Activated naive CD4-positive, alpha-beta T cell treated with anti-CD3 and anti-CD28 coated beads, Interleukin-2, amount 50 U/mL, for 24 hours (primary cell): Measurements from ENCODE around the gene TOMM40.
"Not testable (repeated sequence)": the region's sequence is repeated elsewhere in the genome, so short reads cannot be mapped to it uniquely, and the experiment has no call there.

ENCODE experiments used
- H3K27ac Mint-ChIP-seq: one replicate; pipeline ENCODE4 v1.8.0; 2021; ENCODE audit warnings: mild to moderate bottlenecking, mixed read lengths
- H3K27me3 Mint-ChIP-seq: one replicate; pipeline ENCODE4 v1.8.0; 2021; ENCODE audit warnings: mixed read lengths
- H3K36me3 Mint-ChIP-seq: one replicate; pipeline ENCODE4 v1.8.0; 2021; ENCODE audit warnings: mixed read lengths
- H3K4me1 Mint-ChIP-seq: one replicate; pipeline ENCODE4 v1.8.0; 2021; ENCODE audit warnings: mixed read lengths
- H3K4me3 Mint-ChIP-seq: one replicate; pipeline ENCODE4 v1.8.0; 2021; ENCODE audit warnings: mild to moderate bottlenecking, mixed read lengths
- H3K9me3 Mint-ChIP-seq: one replicate; pipeline ENCODE4 v1.8.0; 2021; ENCODE audit warnings: mixed read lengths

Gene TOMM40

DNA sequence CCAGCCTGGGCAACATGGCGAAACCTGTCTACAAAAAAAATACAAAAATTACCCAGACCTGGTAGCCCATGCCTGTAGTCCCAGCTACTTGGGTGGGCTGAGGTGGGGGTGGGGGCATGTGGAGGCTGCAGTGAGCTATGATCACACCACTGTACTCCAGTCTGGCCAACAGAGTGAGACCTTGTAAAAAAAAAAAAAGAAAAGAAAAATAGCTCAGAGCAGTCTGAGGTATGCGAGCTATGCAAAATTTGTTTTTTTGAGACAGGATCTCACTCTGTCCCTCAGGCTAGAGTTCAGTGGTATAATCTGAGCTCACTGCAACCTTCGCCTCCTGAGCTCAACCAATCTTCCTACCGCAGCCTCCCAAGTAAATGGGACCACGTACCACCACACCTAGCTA lies 7.1 kb upstream of the TOMM40 start:
- H3K4me1 Mint-ChIP-seq: peaks cover under 1% of the 10 kb centered on the region
- no peak overlapping the region for H3K4me3 Mint-ChIP-seq
- H3K9me3 Mint-ChIP-seq: no peaks in the 10 kb centered on the region
- no peak overlapping the region for H3K27ac Mint-ChIP-seq
- H3K36me3 Mint-ChIP-seq: no peaks in the 10 kb centered on the region
- no peaks in the 10 kb centered on the region for H3K27me3 Mint-ChIP-seq

DNA sequence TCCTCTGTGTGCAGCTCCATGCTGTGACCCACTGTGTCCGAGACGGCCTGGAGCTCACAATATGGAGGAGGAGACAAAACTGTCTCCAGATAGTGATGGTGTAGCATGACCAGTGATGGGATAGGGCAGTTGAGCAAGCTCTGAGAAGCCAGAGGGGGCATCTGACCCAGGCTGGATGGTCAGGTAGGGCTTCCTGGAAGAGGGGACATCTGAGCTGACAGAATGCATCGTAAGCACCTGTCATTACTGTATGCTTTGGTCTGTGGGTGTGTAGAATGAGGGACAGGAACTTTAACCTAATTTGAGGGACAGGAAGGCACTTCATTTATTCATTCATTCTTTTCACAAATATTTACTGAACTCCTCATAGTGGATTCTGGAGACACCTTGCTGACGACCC lies 6.5 kb upstream of the TOMM40 start:
- no peaks in the 10 kb centered on the region for H3K36me3 Mint-ChIP-seq
- no peaks in the 10 kb centered on the region for H3K27me3 Mint-ChIP-seq
- H3K27ac Mint-ChIP-seq: no peak overlapping the region
- no peak overlapping the region for H3K4me3 Mint-ChIP-seq
- no peaks in the 10 kb centered on the region for H3K9me3 Mint-ChIP-seq
- peaks cover 5% of the 10 kb centered on the region for H3K4me1 Mint-ChIP-seq

DNA sequence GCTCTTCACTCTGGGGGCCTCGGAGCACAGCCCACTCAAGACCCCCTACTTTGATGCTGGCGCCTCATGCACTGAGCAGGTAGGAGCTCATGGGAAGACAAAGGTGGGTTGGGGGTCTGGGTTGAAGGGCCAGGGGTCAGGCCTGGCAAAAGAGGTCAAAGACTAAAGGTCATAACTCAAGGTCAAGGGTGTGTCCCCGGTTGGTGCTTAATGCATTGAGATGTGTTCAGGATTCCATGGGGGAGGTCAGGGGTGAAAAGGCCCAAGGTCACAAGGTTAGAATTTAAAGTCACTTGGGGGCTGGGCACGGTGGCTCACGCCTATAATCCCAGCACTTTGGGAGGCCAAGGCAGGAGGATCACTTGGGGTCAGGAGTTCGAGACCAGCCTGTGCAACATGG lies 4.9 kb upstream of the TOMM40 start:
- no peaks in the 10 kb centered on the region for H3K36me3 Mint-ChIP-seq
- H3K4me3 Mint-ChIP-seq: no peak overlapping the region
- H3K27ac Mint-ChIP-seq: no peak overlapping the region
- H3K27me3 Mint-ChIP-seq: no peaks in the 10 kb centered on the region
- H3K4me1 Mint-ChIP-seq: peaks cover 10% of the 10 kb centered on the region
- H3K9me3 Mint-ChIP-seq: no peaks in the 10 kb centered on the region

DNA sequence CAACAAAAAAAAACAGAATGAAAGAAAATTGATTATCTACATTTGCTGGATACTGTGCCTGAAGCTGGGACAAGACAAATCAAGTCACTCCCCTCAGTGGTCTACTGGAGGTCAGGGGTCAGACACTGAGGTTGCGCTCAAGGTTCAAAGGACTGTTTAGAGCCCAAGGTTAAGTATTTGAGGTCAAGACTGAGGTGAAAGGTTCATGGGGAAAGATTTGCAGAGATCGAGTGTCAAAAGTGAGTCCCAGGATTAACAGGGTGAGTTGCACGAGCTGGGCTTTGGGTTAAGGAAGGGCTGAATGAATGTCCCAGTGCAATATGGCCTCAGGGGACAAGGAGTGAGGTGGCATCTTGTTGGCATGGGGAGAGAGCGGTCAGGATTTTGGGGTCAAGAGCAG lies 3.4 kb upstream of the TOMM40 start:
- no peaks in the 10 kb centered on the region for H3K27me3 Mint-ChIP-seq
- H3K27ac Mint-ChIP-seq: no peak overlapping the region
- H3K9me3 Mint-ChIP-seq: no peaks in the 10 kb centered on the region
- H3K4me3 Mint-ChIP-seq: no peak overlapping the region
- H3K36me3 Mint-ChIP-seq: peaks cover 8% of the 10 kb centered on the region
- peaks cover 20% of the 10 kb centered on the region for H3K4me1 Mint-ChIP-seq

DNA sequence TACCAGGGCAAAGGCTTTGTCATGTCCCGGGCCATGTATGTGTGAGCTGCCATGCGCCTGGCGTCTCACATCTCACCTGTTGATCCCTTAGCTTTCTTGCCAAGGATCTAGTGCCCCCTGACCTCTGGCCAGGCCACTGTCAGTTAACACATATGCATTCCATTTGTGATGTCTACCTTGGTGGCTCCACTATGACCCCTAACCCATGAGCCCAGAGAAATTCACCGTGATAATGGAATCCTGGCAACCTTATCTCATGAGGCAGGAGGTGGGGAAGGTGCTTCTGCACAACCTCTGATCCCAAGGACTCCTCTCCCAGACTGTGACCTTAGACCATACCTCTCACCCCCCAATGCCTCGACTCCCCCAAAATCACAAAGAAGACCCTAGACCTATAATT lies 2.7 kb upstream of the TOMM40 start:
- H3K9me3 Mint-ChIP-seq, H3K27me3 Mint-ChIP-seq, H3K27ac Mint-ChIP-seq, H3K4me3 Mint-ChIP-seq: not testable (repeated sequence)
- H3K36me3 Mint-ChIP-seq: peaks cover 13% of the 10 kb centered on the region
- peaks cover 27% of the 10 kb centered on the region for H3K4me1 Mint-ChIP-seq

DNA sequence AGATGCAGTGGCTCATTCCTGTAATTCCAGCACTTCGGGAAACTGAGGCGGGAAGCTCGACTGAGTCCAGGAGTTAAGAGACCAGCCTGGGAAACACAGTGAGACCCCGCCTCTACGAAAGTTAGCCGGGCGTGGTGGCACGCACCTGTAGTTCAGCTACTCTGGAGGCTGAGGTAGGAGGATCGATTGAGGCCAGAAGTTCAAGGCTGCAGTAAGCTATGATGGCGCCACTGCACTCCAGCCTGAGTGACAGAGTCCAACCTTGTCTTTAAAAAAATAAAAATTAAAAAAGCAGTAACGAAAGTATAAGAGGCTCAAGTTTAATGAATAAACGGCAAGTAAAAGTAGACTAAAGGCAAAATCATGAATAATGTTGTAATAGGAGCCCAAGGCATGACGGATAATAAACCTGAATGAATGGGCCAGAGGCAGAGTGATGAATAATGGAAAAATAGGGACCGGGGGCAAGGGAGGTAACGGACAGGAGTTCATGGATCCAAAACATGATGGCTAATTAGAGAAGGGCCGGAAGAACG lies 1.2 kb upstream of the TOMM40 start:
- Mint-ChIP-seq H3K36me3 (peaks cover 19% of the 10 kb centered on the region), H3K4me1 (peaks cover 31% of the 10 kb centered on the region), H3K4me3 (peak overlapping the region; percentile 85), H3K27ac (peak overlapping the region; percentile 95), H3K27me3 (no peaks in the 10 kb centered on the region), H3K9me3 (no peaks in the 10 kb centered on the region)

DNA sequence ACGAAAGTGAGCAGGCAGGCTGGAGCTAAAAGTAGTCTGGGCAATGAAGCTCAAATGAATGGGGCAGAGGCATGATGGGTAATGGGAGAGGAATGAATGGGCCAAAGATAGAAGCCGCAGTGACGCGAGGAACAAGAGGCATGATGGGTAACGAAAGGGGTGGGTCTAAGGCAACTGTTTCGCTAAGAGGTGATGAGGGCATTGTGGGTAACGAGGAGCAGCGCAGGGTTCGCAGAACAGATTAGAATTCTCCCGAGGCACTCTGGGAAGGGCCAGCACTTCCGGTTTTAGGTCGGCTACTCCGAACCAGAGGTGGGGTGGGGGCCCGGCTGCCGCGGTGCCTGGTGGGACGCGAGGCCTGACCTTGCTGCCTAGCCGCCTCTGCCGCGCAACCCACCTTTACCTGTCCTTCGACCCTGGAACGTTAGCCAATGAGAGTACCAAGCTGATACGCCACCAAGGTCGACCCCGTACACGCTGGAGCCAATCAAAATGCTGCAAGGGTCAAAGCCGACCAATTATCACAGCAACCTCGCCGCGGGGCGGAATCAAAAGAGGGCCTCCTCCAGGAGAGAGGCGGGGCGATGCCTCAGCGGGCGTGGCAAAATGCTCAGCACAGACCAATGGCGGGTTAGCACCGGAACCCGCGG lies 563 bp upstream of the TOMM40 start:
- Mint-ChIP-seq H3K36me3 (peaks cover 19% of the 10 kb centered on the region), H3K4me1 (peaks cover 33% of the 10 kb centered on the region), H3K27ac (peak overlapping the region; percentile 95), H3K9me3 (no peaks in the 10 kb centered on the region), H3K4me3 (peak overlapping the region; percentile 85), H3K27me3 (no peaks in the 10 kb centered on the region)

DNA sequence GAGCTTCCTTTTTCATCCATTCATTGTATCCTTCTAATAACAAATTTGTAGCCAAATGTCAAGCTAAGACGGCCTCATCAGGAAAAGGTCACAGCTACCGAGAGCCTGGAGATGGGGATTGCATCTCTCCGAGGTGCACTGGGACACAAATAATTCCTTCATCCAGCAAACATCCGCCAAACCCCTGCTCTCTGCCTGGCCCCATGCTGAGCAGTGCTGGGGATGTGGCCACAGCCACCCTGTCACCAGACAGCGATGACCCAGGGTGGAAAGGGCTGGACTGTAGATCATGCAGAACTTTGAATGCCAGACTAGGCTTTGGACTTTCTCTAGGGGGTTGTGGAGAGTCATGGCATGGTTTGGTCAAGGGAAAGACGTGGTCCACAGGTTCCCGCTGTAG lies 1.9 kb downstream of the TOMM40 start:
- Mint-ChIP-seq H3K36me3 (peaks cover 22% of the 10 kb centered on the region), H3K27ac (no peak overlapping the region), H3K27me3 (no peaks in the 10 kb centered on the region), H3K4me3 (peak overlapping the region; percentile 97), H3K9me3 (no peaks in the 10 kb centered on the region), H3K4me1 (peaks cover 38% of the 10 kb centered on the region)

DNA sequence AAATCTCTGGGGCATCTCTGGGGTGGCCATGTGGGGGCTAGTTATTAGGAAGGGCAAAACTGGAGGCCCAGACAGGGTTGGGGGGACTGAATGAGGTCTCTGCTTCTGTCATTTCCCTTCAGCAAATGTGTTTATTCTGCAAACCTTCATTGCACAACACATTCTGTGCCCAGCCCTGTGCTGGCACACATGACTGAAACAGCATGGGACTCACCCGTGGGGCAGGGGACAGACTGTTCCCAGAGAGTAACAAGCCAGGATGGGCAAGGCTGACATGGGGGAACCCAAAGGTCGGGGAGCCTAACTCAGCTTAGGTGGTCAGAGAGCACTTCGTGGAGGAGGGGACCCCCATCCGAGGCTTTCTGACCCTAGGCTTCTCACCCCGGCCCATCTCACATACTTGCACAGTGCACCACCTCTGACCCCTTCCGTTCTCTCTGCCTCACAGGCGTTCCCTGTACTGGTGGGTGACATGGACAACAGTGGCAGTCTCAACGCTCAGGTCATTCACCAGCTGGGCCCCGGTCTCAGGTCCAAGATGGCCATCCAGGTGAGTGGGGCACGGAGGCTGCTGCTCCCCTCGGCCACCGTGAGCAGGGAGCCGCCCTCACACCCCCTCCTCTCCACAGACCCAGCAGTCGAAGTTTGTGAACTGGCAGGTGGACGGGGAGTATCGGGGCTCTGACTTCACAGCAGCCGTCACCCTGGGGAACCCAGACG lies 2.4 kb downstream of the TOMM40 start:
- H3K27me3 Mint-ChIP-seq: no peaks in the 10 kb centered on the region
- peaks cover 38% of the 10 kb centered on the region for H3K4me1 Mint-ChIP-seq
- H3K27ac Mint-ChIP-seq: no peak overlapping the region
- H3K9me3 Mint-ChIP-seq: no peaks in the 10 kb centered on the region
- peak overlapping the region; percentile 97 for H3K4me3 Mint-ChIP-seq
- H3K36me3 Mint-ChIP-seq: peaks cover 22% of the 10 kb centered on the region

DNA sequence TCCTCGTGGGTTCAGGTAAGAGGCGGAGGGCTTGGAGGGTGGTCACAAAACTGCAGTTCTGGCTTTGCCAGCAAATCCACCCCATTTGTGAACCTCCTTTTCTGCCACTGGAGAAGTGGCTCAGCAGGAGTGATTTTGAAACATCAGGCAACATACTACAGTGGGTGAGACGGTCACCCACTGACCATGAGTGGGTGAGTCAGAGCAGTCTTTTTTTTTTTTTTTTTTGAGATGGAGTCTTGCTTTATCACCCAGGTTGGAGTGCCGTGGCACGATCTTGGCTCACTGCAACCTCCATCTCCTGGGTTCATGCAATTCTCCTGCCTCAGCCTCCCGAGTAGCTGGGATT lies 3.0 kb downstream of the TOMM40 start:
- H3K36me3 Mint-ChIP-seq: peaks cover 22% of the 10 kb centered on the region
- H3K27ac Mint-ChIP-seq: no peak overlapping the region
- H3K4me3 Mint-ChIP-seq: no peak overlapping the region
- H3K4me1 Mint-ChIP-seq: peaks cover 36% of the 10 kb centered on the region
- H3K27me3 Mint-ChIP-seq: no peaks in the 10 kb centered on the region
- H3K9me3 Mint-ChIP-seq: no peaks in the 10 kb centered on the region

DNA sequence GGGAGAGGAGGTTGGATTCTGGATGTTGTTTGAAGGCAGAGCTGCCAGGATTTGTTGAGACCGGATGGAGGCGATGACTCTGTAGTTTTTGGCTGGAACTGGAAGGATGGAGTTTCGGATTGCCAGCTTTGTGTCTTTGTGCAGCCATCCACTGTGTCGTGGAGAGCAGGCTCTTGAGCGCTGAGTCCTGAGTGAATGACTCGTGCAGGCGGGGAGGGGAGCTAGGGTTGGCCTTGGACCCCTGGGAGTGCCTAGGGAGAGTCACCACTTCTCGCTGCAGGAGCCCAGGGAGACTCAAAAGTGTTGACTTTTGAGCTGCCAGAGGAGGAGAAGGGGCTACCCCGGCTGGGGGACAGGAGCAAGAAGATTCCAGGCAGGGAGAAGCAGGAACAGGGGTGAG lies 3.9 kb downstream of the TOMM40 start:
- no peaks in the 10 kb centered on the region for H3K27me3 Mint-ChIP-seq
- H3K36me3 Mint-ChIP-seq: peaks cover 22% of the 10 kb centered on the region
- H3K4me1 Mint-ChIP-seq: peaks cover 33% of the 10 kb centered on the region
- H3K9me3 Mint-ChIP-seq: no peaks in the 10 kb centered on the region
- H3K27ac Mint-ChIP-seq: no peak overlapping the region
- H3K4me3 Mint-ChIP-seq: peak overlapping the region; percentile 11

DNA sequence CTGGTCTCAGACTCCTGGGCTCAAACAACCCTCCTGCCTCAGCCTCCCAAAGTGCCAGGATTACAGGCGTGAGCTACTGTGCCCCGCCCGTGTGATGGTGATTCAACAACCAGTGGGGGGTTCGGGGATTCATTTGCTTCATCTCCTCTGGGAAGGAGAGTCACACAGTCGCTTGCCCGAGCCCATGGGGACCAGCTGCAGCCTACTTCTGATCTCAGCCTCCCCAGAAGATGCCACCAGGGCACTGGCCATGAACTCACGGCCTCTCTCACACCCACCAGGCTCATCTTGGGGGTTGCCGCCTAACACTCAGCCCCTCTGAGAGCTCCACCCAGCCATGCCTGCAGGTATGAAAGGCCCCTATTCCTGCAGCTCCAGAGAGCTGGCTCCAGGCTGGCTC lies 6.8 kb downstream of the TOMM40 start:
- Mint-ChIP-seq H3K27ac (no peak overlapping the region), H3K9me3 (no peaks in the 10 kb centered on the region), H3K27me3 (no peaks in the 10 kb centered on the region), H3K36me3 (peaks cover 15% of the 10 kb centered on the region), H3K4me3 (no peak overlapping the region), H3K4me1 (peaks cover 18% of the 10 kb centered on the region)

DNA sequence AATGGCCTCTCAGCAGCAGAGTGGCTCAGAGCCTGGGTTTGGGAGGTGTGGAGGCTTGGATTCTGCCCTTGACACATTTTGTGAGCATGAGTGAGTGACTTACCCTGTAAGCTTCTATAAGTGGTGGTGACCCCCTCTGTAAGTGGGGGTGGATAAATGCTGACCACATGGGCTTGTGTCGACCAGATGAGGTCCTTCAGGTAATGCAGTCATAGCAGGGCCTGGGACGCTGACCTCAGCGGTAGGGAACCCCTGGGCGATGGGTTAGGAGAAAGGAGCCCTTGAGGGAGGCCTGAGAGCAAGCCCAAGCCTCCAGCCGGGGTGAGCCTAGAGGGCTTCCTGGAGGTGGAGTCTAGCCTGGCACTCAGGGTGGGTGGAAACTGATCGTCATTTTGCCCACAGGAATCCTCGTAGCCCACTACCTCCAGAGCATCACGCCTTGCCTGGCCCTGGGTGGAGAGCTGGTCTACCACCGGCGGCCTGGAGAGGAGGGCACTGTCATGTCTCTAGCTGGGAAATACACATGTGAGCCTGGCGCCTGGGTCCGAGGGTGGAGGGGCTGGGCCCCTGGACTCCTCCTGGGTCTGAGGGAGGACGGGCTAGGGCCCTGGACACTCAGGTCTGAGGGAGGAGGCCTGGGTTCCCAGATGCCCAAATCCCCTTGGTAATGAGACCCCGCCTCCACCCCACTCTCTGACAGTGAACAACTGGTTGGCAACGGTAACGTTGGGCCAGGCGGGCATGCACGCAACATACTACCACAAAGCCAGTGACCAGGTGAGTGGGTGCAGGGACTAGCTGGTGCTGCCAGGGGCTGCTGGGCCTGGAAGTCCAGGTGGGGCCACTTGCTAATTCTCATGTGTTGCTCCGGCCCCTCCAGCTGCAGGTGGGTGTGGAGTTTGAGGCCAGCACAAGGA lies 9.5 kb downstream of the TOMM40 start:
- H3K9me3 Mint-ChIP-seq: no peaks in the 10 kb centered on the region
- peaks cover 6% of the 10 kb centered on the region for H3K36me3 Mint-ChIP-seq
- no peak overlapping the region for H3K4me3 Mint-ChIP-seq
- H3K4me1 Mint-ChIP-seq: peaks cover 12% of the 10 kb centered on the region
- H3K27me3 Mint-ChIP-seq: no peaks in the 10 kb centered on the region
- no peak overlapping the region for H3K27ac Mint-ChIP-seq

DNA sequence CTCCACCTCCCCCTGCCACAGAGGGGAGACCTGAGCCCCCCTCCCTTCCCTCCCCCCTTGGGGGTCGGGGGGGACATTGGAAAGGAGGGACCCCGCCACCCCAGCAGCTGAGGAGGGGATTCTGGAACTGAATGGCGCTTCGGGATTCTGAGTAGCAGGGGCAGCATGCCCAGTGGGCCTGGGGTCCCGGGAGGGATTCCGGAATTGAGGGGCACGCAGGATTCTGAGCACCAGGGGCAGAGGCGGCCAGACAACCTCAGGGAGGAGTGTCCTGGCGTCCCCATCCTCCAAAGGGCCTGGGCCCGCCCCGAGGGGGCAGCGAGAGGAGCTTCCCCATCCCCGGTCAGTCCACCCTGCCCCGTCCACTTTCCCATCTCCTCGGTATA lies 12.2 kb downstream of the TOMM40 start:
- H3K27me3 Mint-ChIP-seq: peaks cover 12% of the 10 kb centered on the region
- H3K9me3 Mint-ChIP-seq: no peaks in the 10 kb centered on the region
- peaks cover 18% of the 10 kb centered on the region for H3K4me1 Mint-ChIP-seq
- H3K4me3 Mint-ChIP-seq: no peak overlapping the region
- H3K36me3 Mint-ChIP-seq: peaks cover 2% of the 10 kb centered on the region
- no peak overlapping the region for H3K27ac Mint-ChIP-seq

DNA sequence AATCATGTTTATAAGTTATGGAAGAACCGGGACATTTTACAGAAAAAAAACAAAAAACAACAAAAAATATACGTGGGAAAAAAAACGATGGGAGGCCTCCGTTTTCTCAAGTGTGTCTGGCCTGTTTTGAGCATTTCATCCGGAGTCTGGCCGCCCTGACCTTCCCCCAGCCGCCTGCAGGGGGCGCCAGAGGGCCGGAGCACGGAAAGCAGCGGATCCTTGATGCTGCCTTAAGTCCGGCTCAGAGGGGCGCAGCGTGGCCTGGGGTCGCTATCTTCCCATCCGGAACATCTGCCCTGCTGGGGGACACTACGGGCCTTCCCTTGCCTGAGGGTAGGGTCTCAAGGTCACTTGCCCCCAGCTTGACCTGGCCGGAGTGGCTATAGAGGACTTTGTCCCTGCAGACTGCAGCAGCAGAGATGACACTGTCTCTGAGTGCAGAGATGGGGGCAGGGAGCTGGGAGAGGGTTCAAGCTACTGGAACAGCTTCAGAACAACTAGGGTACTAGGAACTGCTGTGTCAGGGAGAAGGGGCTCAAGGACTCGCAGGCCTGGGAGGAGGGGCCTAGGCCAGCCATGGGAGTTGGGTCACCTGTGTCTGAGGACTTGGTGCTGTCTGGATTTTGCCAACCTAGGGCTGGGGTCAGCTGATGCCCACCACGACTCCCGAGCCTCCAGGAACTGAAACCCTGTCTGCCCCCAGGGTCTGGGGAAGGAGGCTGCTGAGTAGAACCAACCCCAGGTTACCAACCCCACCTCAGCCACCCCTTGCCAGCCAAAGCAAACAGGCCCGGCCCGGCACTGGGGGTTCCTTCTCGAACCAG lies 12.8 kb downstream of the TOMM40 start:
- no peak overlapping the region for H3K4me3 Mint-ChIP-seq

More for the DNA sequence above, 12.8 kb downstream of the TOMM40 start:
- H3K36me3 Mint-ChIP-seq: peaks cover 2% of the 10 kb centered on the region
- no peak overlapping the region for H3K27ac Mint-ChIP-seq
- peaks cover 18% of the 10 kb centered on the region for H3K4me1 Mint-ChIP-seq
- peaks cover 12% of the 10 kb centered on the region for H3K27me3 Mint-ChIP-seq
- no peaks in the 10 kb centered on the region for H3K9me3 Mint-ChIP-seq
